Endothelial cell (in vitro differentiated cells): Measurements from ENCODE around the gene CFAP410. TPM values are rescaled to one million over a fixed set of nuclear protein-coding genes. Genes with fewer than 3 reads are reported as not detected.

Source experiments
- DNase-seq: peaks from one replicate; pipeline ENCODE4 v3.0.0; 2021; ENCODE audit warnings: low spot score
- H3K27ac Mint-ChIP-seq: one replicate; pipeline ENCODE4 v1.8.0; 2021; ENCODE audit warnings: mixed read lengths, inconsistent platforms; ENCODE audit not compliant: unreplicated experiment
- H3K27me3 Mint-ChIP-seq: one replicate; pipeline ENCODE4 v1.8.0; 2021; ENCODE audit warnings: mild to moderate bottlenecking, moderate library complexity, mixed read lengths, inconsistent platforms; ENCODE audit not compliant: unreplicated experiment
- H3K36me3 Mint-ChIP-seq: one replicate; pipeline ENCODE4 v1.8.0; 2021; ENCODE audit warnings: mild to moderate bottlenecking, low read depth, mixed read lengths, inconsistent platforms; ENCODE audit not compliant: unreplicated experiment
- H3K4me1 Mint-ChIP-seq: one replicate; pipeline ENCODE4 v1.8.0; 2021; ENCODE audit warnings: mild to moderate bottlenecking, mixed read lengths, inconsistent platforms; ENCODE audit not compliant: unreplicated experiment
- H3K4me3 Mint-ChIP-seq: one replicate; pipeline ENCODE4 v1.8.0; 2021; ENCODE audit warnings: mild to moderate bottlenecking, mixed read lengths, inconsistent platforms; ENCODE audit not compliant: unreplicated experiment
- H3K9me3 Mint-ChIP-seq: one replicate; pipeline ENCODE4 v1.8.0; 2021; ENCODE audit warnings: mixed read lengths, inconsistent platforms; ENCODE audit not compliant: unreplicated experiment
- total RNA-seq: library from RNA; stranded (reverse); fragmentation: NEBNext Ultra II Directional; extraction: Animal tissue kit (Norgen Biotek cat#: 25700); gene quantifications from one replicate; pipeline ENCODE4 v1.2.1, GENCODE V29; 2021; ENCODE audit not compliant: unreplicated experiment
- TF ChIP-seq, protein P1 (sequence below): fragments of 200-600 bp; sonication (generic); IDR thresholded peaks from one replicate; pipeline ENCODE4 v1.5.0; 2021; ENCODE audit warnings: antibody characterized with exemption; ENCODE audit not compliant: unreplicated experiment

CFAP410 gene
- total RNA-seq, 1 donor from 2014 or later, result 12.2 TPM

DNA sequence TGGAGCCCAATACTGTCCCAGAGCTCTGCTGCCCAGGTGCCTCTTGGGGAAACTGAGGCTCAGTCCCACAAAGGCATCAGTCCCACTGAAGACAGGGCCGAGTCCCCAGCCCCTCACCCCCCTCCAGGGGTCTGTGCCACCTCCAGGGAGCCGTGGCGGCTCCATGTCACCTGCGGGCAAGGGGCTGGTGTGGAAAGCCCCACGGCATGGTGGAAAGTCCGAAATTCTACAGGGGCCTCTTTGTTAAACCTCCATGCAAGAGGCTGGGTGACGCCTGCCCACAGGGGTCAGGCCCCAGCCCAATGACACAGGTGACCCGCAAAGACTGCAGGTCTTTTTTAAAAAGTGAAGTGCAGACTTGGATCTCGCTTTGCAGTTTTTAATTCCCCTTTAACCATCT lies 56.8 kb downstream of the CFAP410 start:
- peaks cover 4% of the 10 kb centered on the region for H3K27me3 Mint-ChIP-seq
- TF ChIP-seq, protein P1, sequence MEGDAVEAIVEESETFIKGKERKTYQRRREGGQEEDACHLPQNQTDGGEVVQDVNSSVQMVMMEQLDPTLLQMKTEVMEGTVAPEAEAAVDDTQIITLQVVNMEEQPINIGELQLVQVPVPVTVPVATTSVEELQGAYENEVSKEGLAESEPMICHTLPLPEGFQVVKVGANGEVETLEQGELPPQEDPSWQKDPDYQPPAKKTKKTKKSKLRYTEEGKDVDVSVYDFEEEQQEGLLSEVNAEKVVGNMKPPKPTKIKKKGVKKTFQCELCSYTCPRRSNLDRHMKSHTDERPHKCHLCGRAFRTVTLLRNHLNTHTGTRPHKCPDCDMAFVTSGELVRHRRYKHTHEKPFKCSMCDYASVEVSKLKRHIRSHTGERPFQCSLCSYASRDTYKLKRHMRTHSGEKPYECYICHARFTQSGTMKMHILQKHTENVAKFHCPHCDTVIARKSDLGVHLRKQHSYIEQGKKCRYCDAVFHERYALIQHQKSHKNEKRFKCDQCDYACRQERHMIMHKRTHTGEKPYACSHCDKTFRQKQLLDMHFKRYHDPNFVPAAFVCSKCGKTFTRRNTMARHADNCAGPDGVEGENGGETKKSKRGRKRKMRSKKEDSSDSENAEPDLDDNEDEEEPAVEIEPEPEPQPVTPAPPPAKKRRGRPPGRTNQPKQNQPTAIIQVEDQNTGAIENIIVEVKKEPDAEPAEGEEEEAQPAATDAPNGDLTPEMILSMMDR, result no peak
- H3K27ac Mint-ChIP-seq, result no peak overlapping the region

DNA sequence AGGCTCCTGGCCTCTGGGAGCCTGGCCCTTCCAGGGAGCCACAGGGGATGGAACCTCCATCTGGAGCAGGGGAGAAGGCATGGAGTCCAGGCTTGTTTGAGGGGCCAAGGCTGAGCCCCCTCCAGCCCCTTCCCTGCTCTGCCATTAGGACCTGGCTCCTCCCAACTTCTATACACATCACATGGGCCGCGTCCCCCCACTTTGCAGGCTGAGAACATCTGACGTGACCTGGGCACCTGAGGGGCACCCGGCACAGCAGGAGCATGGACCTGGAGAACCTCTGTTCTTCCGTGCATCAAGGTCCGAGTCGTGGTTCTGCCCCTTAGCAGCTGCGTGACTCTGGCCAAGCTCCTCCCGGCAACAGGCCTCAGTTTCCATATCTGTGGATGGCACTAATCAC lies 57.4 kb downstream of the CFAP410 start:
- Mint-ChIP-seq H3K9me3 (no peaks in the 10 kb centered on the region), H3K4me1 (no peaks in the 10 kb centered on the region), H3K27me3 (peaks cover 4% of the 10 kb centered on the region), H3K27ac (no peak overlapping the region), H3K4me3 (no peak overlapping the region), H3K36me3 (no peaks in the 10 kb centered on the region)
- no peak for DNase-seq
- TF ChIP-seq, protein P1, result no peak

More for the DNA sequence above, 56.8 kb downstream of the CFAP410 start:
- DNase-seq, result no peak
- Mint-ChIP-seq H3K36me3 (no peaks in the 10 kb centered on the region), H3K9me3 (no peaks in the 10 kb centered on the region), H3K4me3 (no peak overlapping the region), H3K4me1 (no peaks in the 10 kb centered on the region)

DNA sequence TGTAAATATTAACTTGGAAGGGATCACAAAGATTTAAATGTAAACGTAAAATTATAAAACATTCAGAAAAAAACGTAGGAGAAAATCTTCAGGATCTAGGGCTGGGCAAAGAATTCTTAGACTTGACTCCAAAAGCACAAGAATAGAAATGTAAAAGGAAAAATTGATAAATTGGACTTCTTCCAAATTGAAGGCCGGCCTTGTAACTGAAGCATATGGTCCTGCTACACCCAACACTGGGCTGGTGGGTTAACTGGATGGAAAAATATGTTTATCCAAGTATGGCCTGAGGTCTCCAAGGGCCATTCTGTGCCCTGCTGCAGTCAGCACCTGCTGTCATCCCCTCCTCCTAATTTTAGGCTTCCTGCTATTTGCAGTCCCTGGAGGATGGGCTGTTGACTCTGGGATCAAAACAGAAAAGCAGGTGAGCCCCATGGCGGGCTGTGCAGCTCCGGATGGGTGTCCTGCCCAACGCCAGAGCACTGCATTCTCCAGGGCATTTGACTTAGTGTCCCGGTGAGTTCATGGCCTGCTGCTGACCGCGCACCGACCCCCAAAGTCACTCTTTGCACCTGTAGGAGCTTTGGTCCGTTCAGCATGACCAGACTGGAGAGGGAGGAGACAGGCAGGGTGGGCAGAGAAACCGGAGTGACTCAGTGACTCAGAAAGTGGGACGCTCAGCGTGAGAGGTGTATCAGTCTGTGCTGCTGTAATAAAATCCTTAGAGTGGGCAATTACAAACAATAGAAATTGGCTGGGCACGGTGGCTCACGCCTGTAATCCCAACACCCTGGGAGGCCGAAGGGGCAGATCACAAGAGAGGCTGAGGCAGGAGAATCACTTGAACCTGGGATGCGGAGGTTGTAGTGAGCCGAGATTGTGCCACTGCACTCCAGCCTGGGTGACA lies 59.6 kb downstream of the CFAP410 start:
- no peak for DNase-seq
- no peak overlapping the region for H3K4me3 Mint-ChIP-seq

More for the DNA sequence above, 59.6 kb downstream of the CFAP410 start:
- Mint-ChIP-seq H3K4me1 (no peaks in the 10 kb centered on the region), H3K36me3 (no peaks in the 10 kb centered on the region), H3K9me3 (no peaks in the 10 kb centered on the region), H3K27me3 (peaks cover 4% of the 10 kb centered on the region), H3K27ac (no peak overlapping the region)
- TF ChIP-seq, protein P1, result no peak

Other genes with a start within 250 kb of the CFAP410 start
- 11.0 TPM for gene PWP2, start 232.0 kb downstream of the CFAP410 start, total RNA-seq
- gene GATD3, start 205.7 kb downstream of the CFAP410 start, total RNA-seq, result 41.3 TPM
- 1.2 TPM for gene ICOSLG, start 98.4 kb downstream of the CFAP410 start, total RNA-seq
- not detected for gene DNMT3L, start 77.5 kb downstream of the CFAP410 start, total RNA-seq
- gene AIRE, start 53.5 kb downstream of the CFAP410 start, total RNA-seq, result not detected
- gene PFKL, start 39.3 kb downstream of the CFAP410 start, total RNA-seq, result 66.6 TPM
- gene TRPM2, start 14.2 kb upstream of the CFAP410 start, total RNA-seq, result 0.15 TPM
- 9.1 TPM for gene LRRC3, start 116.1 kb upstream of the CFAP410 start, total RNA-seq
- gene KRTAP10-1, start 200.8 kb upstream of the CFAP410 start, total RNA-seq, result not detected
- not detected for gene KRTAP10-2, start 212.1 kb upstream of the CFAP410 start, total RNA-seq
- gene KRTAP10-3, start 219.4 kb upstream of the CFAP410 start, total RNA-seq, result not detected
- not detected for gene KRTAP10-4, start 234.3 kb upstream of the CFAP410 start, total RNA-seq
- gene KRTAP10-5, start 241.2 kb upstream of the CFAP410 start, total RNA-seq, result not detected